HepG2 (cell line): Measurements from ENCODE around the gene NAIF1. TPM values are rescaled to one million over a fixed set of nuclear protein-coding genes. Genes with fewer than 3 reads are reported as not detected.

Experiments
- ATAC-seq: fragments of 200-7000 bp; cut with Tn5 transposase; 3 replicates; pipeline ENCODE4 v1.9.1; 2020; ENCODE audit warnings: mild to moderate bottlenecking, moderate library complexity
- BruUV-seq: library from RNA; stranded (reverse); fragments of 400-500 nt; replicated peaks from 2 replicates; lab custom pipeline; 2021; lab: Mats Ljungman, UMichigan
- CTCF ChIA-PET: fragments of 300-600 bp; formaldehyde crosslinking; extraction: SDS; loops from one replicate; lab custom pipeline; 2021; ENCODE audit warnings: low total read pairs, inconsistent platforms, low intra/inter-chr PET ratio; lab: Yijun Ruan, JAX
- POLR2A ChIA-PET: fragments of 350-600 bp; sonication (Branson Sonifier 250); formaldehyde crosslinking; loops from one replicate; lab custom pipeline; 2020; ENCODE audit warnings: antibody characterized with exemption, inconsistent platforms; lab: Yijun Ruan, JAX
- DNase-seq: peaks from one replicate; pipeline ENCODE4 v3.0.0-alpha.2; 2015; ENCODE audit warnings: low spot score
- FAIRE-seq: peaks from 3 replicates; lab custom pipeline; 2011; peaks lifted over from hg19 to GRCh38; lab: Jason Lieb, UNC
- H2AFZ ChIP-seq: one replicate; pipeline ENCODE4 v1.6.1; 2011; ENCODE audit warnings: low read length, inconsistent platforms
- H3K27ac ChIP-seq: fragments of 300-600 bp; 3 replicates; pipeline ENCODE4 v1.8.0; 2011; ENCODE audit warnings: mixed run types, mild to moderate bottlenecking, mixed read lengths, low read length, inconsistent platforms; ENCODE audit not compliant: insufficient read depth; ENCODE audit errors: extremely low read length
- H3K27me3 ChIP-seq, 2 experiments: fragments of 200-600 bp in 1 of 2; 2 replicates in 1 of 2; 3 replicates in 1 of 2; pipeline versions ENCODE4 v1.6.0 to v1.8.0; 2011; ENCODE audit warnings: low read length in 2 of 2, mild to moderate bottlenecking in 2 of 2, moderate library complexity in 2 of 2, inconsistent platforms in 1 of 2; ENCODE audit not compliant: insufficient read depth in 2 of 2, control insufficient read depth in 1 of 2
- H3K36me3 ChIP-seq, 2 experiments: fragments of 200-600 bp in 1 of 2; replicated peaks in 1 of 2; 2 replicates in 1 of 2; 3 replicates in 1 of 2; pipeline versions ENCODE4 v1.5.1 to v1.8.0; 2011; ENCODE audit warnings: low read length in 2 of 2, inconsistent platforms in 1 of 2; ENCODE audit not compliant: insufficient read depth in 2 of 2, control insufficient read depth in 1 of 2
- H3K4me1 ChIP-seq: 2 replicates; pipeline ENCODE4 v1.5.1; 2012; ENCODE audit warnings: low read length, inconsistent platforms; ENCODE audit not compliant: insufficient read depth
- H3K4me2 ChIP-seq: 2 replicates; pipeline ENCODE4 v1.6.0; 2011; ENCODE audit warnings: low read depth, low read length, inconsistent platforms
- H3K4me3 ChIP-seq, 3 experiments: fragments of 200-600 bp in 1 of 3; sonication (generic), shearing (Covaris generic) in 1 of 3; replicated peaks in 1 of 3; 2 replicates each; pipeline ENCODE4 v1.5.1; 2011 to 2016; ENCODE audit warnings: low read length in 3 of 3, inconsistent platforms in 2 of 3, low read depth in 2 of 3, mild to moderate bottlenecking in 2 of 3, control low read depth in 1 of 3, mixed read lengths in 1 of 3; ENCODE audit not compliant: insufficient read depth in 1 of 3
- H3K79me2 ChIP-seq: one replicate; pipeline ENCODE4 v1.6.1; 2011; ENCODE audit warnings: low read length, inconsistent platforms; ENCODE audit not compliant: insufficient read depth
- H3K9ac ChIP-seq: 2 replicates; pipeline ENCODE4 v1.6.0; 2011; ENCODE audit warnings: mild to moderate bottlenecking, low read depth, low read length, inconsistent platforms; ENCODE audit not compliant: insufficient read depth
- H3K9me3 ChIP-seq: 2 replicates; pipeline ENCODE4 v1.5.1; 2012; ENCODE audit warnings: mild to moderate bottlenecking, low read length
- H4K20me1 ChIP-seq: 2 replicates; pipeline ENCODE4 v1.6.0; 2011; ENCODE audit warnings: inconsistent platforms, mild to moderate bottlenecking, low read length, moderate library complexity; ENCODE audit not compliant: insufficient read depth
- FOXA3 ChIP-seq: IDR thresholded peaks from 2 replicates; pipeline ENCODE4 v1.6.1; 2016; ENCODE audit warnings: missing genetic modification reagents, missing compliant biosample characterization
- JUNB ChIP-seq: sonication (generic); formaldehyde crosslinking; IDR thresholded peaks from 2 replicates; pipeline ENCODE4 v1.8.0; 2022; ENCODE audit warnings: missing genetic modification reagents, mild to moderate bottlenecking, borderline replicate concordance
- NFE2L1 ChIP-seq: sonication (generic); formaldehyde crosslinking; IDR thresholded peaks from 2 replicates; pipeline ENCODE4 v1.4.0; 2020; ENCODE audit warnings: missing genetic modification reagents, mild to moderate bottlenecking, borderline replicate concordance
- PREB ChIP-seq: sonication (generic); formaldehyde crosslinking; IDR thresholded peaks from 2 replicates; pipeline ENCODE4 v1.4.0; 2020; ENCODE audit warnings: missing genetic modification reagents
- SMAD9 ChIP-seq: sonication (generic); formaldehyde crosslinking; IDR thresholded peaks from 2 replicates; pipeline ENCODE4 v1.5.1; 2020; ENCODE audit warnings: mild to moderate bottlenecking, missing genetic modification reagents
- TFDP2 ChIP-seq: sonication (generic); formaldehyde crosslinking; IDR thresholded peaks from 2 replicates; pipeline ENCODE4 v1.4.0; 2020; ENCODE audit warnings: missing genetic modification reagents
- TGIF2 ChIP-seq: IDR thresholded peaks from 2 replicates; pipeline ENCODE4 v1.6.1; 2016; ENCODE audit warnings: control low read depth, missing compliant biosample characterization
- ZBTB7A ChIP-seq: sonication (generic); formaldehyde crosslinking; IDR thresholded peaks from 2 replicates; pipeline ENCODE4 v1.8.0; 2022; ENCODE audit warnings: mild to moderate bottlenecking, missing genetic modification reagents
- ZC3H4 ChIP-seq: sonication (generic); formaldehyde crosslinking; IDR thresholded peaks from 2 replicates; pipeline ENCODE4 v1.4.0; 2020; ENCODE audit warnings: missing genetic modification reagents, borderline replicate concordance
- ZFY ChIP-seq: sonication (generic); formaldehyde crosslinking; IDR thresholded peaks from 2 replicates; pipeline ENCODE4 v1.4.0; 2020; ENCODE audit warnings: missing genetic modification reagents
- ZNF142 ChIP-seq: sonication (generic); formaldehyde crosslinking; IDR thresholded peaks from 2 replicates; pipeline ENCODE4 v1.4.0; 2020; ENCODE audit warnings: missing genetic modification reagents
- ZNF557 ChIP-seq: sonication (generic); formaldehyde crosslinking; IDR thresholded peaks from 2 replicates; pipeline ENCODE4 v1.4.0; 2020; ENCODE audit warnings: missing genetic modification reagents
- ZNF577 ChIP-seq: sonication (generic); formaldehyde crosslinking; IDR thresholded peaks from 2 replicates; pipeline ENCODE4 v1.4.0; 2020; ENCODE audit warnings: mild to moderate bottlenecking, low read depth, missing genetic modification reagents, borderline replicate concordance
- ZNF775 ChIP-seq: sonication (generic); formaldehyde crosslinking; IDR thresholded peaks from 2 replicates; pipeline ENCODE4 v1.4.0; 2020; ENCODE audit warnings: missing genetic modification reagents, mild to moderate bottlenecking, moderate library complexity, borderline replicate concordance
- ZNF891 ChIP-seq: sonication (generic); formaldehyde crosslinking; IDR thresholded peaks from 2 replicates; pipeline ENCODE4 v1.5.0; 2020; ENCODE audit warnings: mild to moderate bottlenecking, missing genetic modification reagents
- ZSCAN9 ChIP-seq: IDR thresholded peaks from 2 replicates; pipeline ENCODE4 v1.6.1; 2016; ENCODE audit warnings: borderline replicate concordance
- WGBS: methylation state at CpG from one replicate; pipeline ENCODE4 v1.1.6; 2017; ENCODE audit warnings: low lambda C conversion rate; 5-methylcytosine and 5-hydroxymethylcytosine counted together
- in situ Hi-C: cut with HindIII; loops from 2 replicates; pipeline ENCODE4 v1.10.0; 2017; ENCODE audit warnings: low pct_unique_long_range_greater_than_20kb; ENCODE audit not compliant: extremely low pct_ligation_motif_present
- intact Hi-C: fragments of 100-400 bp; cut with micrococcal nuclease; formaldehyde crosslinking; loops from one replicate; pipeline ENCODE4 v1.10.0; 2022; ENCODE audit not compliant: unreplicated experiment
- polyA plus RNA-seq, 8 experiments: library from polyadenylated mRNA; depleted of rRNA in 3 of 8; stranded (reverse) in 7 of 8; unstranded in 1 of 8; fragments of >200 nt; fragmentation: Illumina TruSeq in 4 of 8; extraction: Trizol in 4 of 8; gene quantifications; 2 replicates each; pipeline versions ENCODE4 v1.2.1 to v1.2.3, GENCODE V29; 2011 to 2016; ENCODE audit warnings: low read depth in 4 of 8, missing spikeins in 1 of 8, mixed read lengths in 1 of 8; ENCODE audit not compliant: insufficient read depth in 1 of 8
- total RNA-seq, 5 experiments: library from RNA; depleted of rRNA; stranded (reverse); fragments of >200 nt; fragmentation: Illumina TruSeq; extraction: Trizol; gene quantifications; 2 replicates each; pipeline ENCODE4 v1.2.3, GENCODE V29; 2016; ENCODE audit warnings: low read depth in 1 of 5

Gene NAIF1
- total and polyA plus RNA-seq, 2 of the 13 experiments (the other 11 are each of a cell fraction or from before 2014, with no cell fraction given): 6.0 to 6.9 TPM

GRCh38 chr9:128068386-128069205 is 1.5 kb upstream of the NAIF1 start:
- Histone ChIP-seq H4K20me1 (no peaks in the 10 kb centered on the region), H2AFZ (no peak overlapping the region), H3K27me3 (no peaks in the 10 kb centered on the region; a peak in 1 of 5 replicates), H3K4me1 (peaks cover 64% of the 10 kb centered on the region), H3K9me3 (no peaks in the 10 kb centered on the region), H3K79me2 (peaks cover 30% of the 10 kb centered on the region), H3K36me3 (no peaks in the 10 kb centered on the region; a peak in 1 of 5 replicates), H3K4me2 (peak overlapping the region; percentile 84), H3K27ac (peak overlapping the region; percentile 65), H3K4me3 (peak overlapping the region; percentile 66 to 88 (median 78)), H3K9ac (peak overlapping the region; percentile 77)
- DNase-seq (no peak), ATAC-seq (peak; percentile 14), FAIRE-seq (no peak)
- CTCF ChIA-PET: no interaction called here
- BruUV-seq: no TSS peak
- WGBS: 0% methylated on average over 16 of the region's 50 CpGs
- intact Hi-C loops (loop anchor here (5.0 kb wide), 1 partner anchor 34 kb away; no protein-coding TSS in a partner anchor), in situ Hi-C loops (no loop called here)
- POLR2A ChIA-PET: interaction anchor here (1.6 to 4.3 kb wide), 6 partner anchors 10 to 127 kb away, joined by 5 to 41 read pairs (median 18); no protein-coding TSS in a partner anchor
- TF ChIP-seq ZNF142 (no peak), ZNF891 (CRISPR knock-in tag) (no peak), ZSCAN9 (CRISPR knock-in tag) (no peak), PREB (CRISPR knock-in tag) (no peak), FOXA3 (CRISPR knock-in tag) (no peak), ZNF557 (CRISPR knock-in tag) (no peak), JUNB (CRISPR knock-in tag) (no peak), ZNF775 (CRISPR knock-in tag) (no peak), ZNF577 (CRISPR knock-in tag) (no peak), TGIF2 (CRISPR knock-in tag) (no peak), ZFY (CRISPR knock-in tag) (peak; percentile 52), SMAD9 (CRISPR knock-in tag) (no peak), ZC3H4 (CRISPR knock-in tag) (no peak), TFDP2 (CRISPR knock-in tag) (no peak), ZBTB7A (CRISPR knock-in tag) (0 out of 2 replicates have a peak, but pooled peaks have one; percentile 18), NFE2L1 (no peak)
